PC-3 (cell line): ENCODE results near the gene IER5L. TPM values are rescaled to one million over a fixed set of nuclear protein-coding genes. Genes with fewer than 3 reads are reported as not detected.

ENCODE experiments used
- ATAC-seq: fragments of 200-7000 bp; cut with Tn5 transposase; 2 replicates; pipeline ENCODE4 v1.9.1; 2020; ENCODE audit warnings: mild to moderate bottlenecking, moderate library complexity
- BruUV-seq: library from RNA; stranded (reverse); fragments of 400-500 nt; replicated peaks from 2 replicates; lab custom pipeline; 2021; lab: Mats Ljungman, UMichigan
- CTCF ChIA-PET: fragments of 300-600 bp; sonication (Branson Sonifier 250); formaldehyde crosslinking; loops from one replicate; lab custom pipeline; 2022; ENCODE audit warnings: antibody characterized with exemption; lab: Charles Lee
- POLR2A ChIA-PET: fragments of 300-600 bp; sonication (Branson Sonifier 250); formaldehyde crosslinking; loops from one replicate; lab custom pipeline; 2022; ENCODE audit warnings: antibody characterized with exemption; ENCODE audit not compliant: unreplicated experiment; lab: Charles Lee
- DNase-seq: peaks from one replicate; pipeline ENCODE4 v3.0.0-alpha.2; 2015
- H2AFZ ChIP-seq: fragments of 300-600 bp; sonication (generic); 2 replicates; pipeline ENCODE4 v1.6.0; 2016; ENCODE audit warnings: antibody characterized with exemption, low read length
- H3F3A ChIP-seq: fragments of 300-600 bp; sonication (generic); one replicate; pipeline ENCODE4 v1.6.0; 2017; ENCODE audit warnings: antibody characterized with exemption, low read length, control low read depth, mild to moderate bottlenecking; ENCODE audit not compliant: unreplicated experiment
- H3K27ac ChIP-seq: fragments of 300-600 bp; sonication (generic); 2 replicates; pipeline ENCODE4 v1.5.1; 2016; ENCODE audit warnings: mild to moderate bottlenecking, low read length
- H3K27me3 ChIP-seq: fragments of 300-600 bp; sonication (generic); 2 replicates; pipeline ENCODE4 v1.6.1; 2016; ENCODE audit warnings: low read length, mixed read lengths
- H3K36me3 ChIP-seq: fragments of 300-600 bp; sonication (generic); 2 replicates; pipeline ENCODE4 v1.6.1; 2016; ENCODE audit warnings: low read depth, mixed run types, low read length, mixed read lengths
- H3K4me1 ChIP-seq: fragments of 300-600 bp; sonication (generic); 2 replicates; pipeline ENCODE4 v1.5.1; 2016; ENCODE audit warnings: low read length; ENCODE audit not compliant: insufficient read depth
- H3K4me2 ChIP-seq: fragments of 300-600 bp; sonication (generic); 2 replicates; pipeline ENCODE4 v1.6.0; 2016; ENCODE audit warnings: low read length
- H3K4me3 ChIP-seq: fragments of 300-600 bp; sonication (generic); 2 replicates; pipeline ENCODE4 v1.5.1; 2016; ENCODE audit warnings: mild to moderate bottlenecking, low read length, mixed read lengths
- H3K79me2 ChIP-seq: fragments of 300-600 bp; sonication (generic); 2 replicates; pipeline ENCODE4 v1.6.1; 2017; ENCODE audit warnings: low read length, mixed read lengths
- H3K9ac ChIP-seq: fragments of 300-600 bp; sonication (generic); 2 replicates; pipeline ENCODE4 v1.6.0; 2016; ENCODE audit warnings: mild to moderate bottlenecking, low read length
- H3K9me2 ChIP-seq: fragments of 300-600 bp; sonication (generic); replicated peaks from 2 replicates; pipeline ENCODE4 v1.6.1; 2016; ENCODE audit warnings: mixed run types, low read length, mixed read lengths
- H3K9me3 ChIP-seq: fragments of 300-600 bp; sonication (generic); 2 replicates; pipeline ENCODE4 v1.6.1; 2016; ENCODE audit warnings: low read length, mixed read lengths
- H4K20me1 ChIP-seq: fragments of 300-600 bp; sonication (generic); 2 replicates; pipeline ENCODE4 v1.6.1; 2016; ENCODE audit warnings: low read length, mixed read lengths
- EZH2 ChIP-seq: fragments of 300-600 bp; sonication (generic); IDR thresholded peaks from one replicate; pipeline ENCODE4 v1.6.1; 2017; ENCODE audit warnings: antibody characterized with exemption, mild to moderate bottlenecking, low read length; ENCODE audit not compliant: unreplicated experiment
- EZH2phosphoT487 ChIP-seq: fragments of 300-600 bp; sonication (generic); IDR thresholded peaks from 2 replicates; pipeline ENCODE4 v1.6.1; 2018; ENCODE audit warnings: mild to moderate bottlenecking, antibody characterized with exemption, low read length, borderline replicate concordance
- intact Hi-C: fragments of 100-400 bp; cut with micrococcal nuclease; formaldehyde crosslinking; loops from 2 replicates; pipeline ENCODE4 v1.9.0; 2023
- total RNA-seq: library from RNA; depleted of rRNA; stranded (reverse); fragments of >200 nt; gene quantifications from 2 replicates; pipeline ENCODE4 v1.2.3, GENCODE V29; 2014
- TF ChIP-seq, protein P1 (sequence below): fragments of 300-600 bp; sonication (generic); conservative IDR thresholded peaks from 2 replicates; pipeline ENCODE4 v1.5.1; 2017; ENCODE audit warnings: antibody characterized with exemption, low read depth, mild to moderate bottlenecking, low read length

IER5L gene
- total RNA-seq, 1 experiment from 2014 or later = 46.1 TPM

GRCh38 chr9:129148463-129149204 is 29.4 kb downstream of the IER5L start:
- TF ChIP-seq EZH2phosphoT487 (no peak), EZH2 (no peak)
- TF ChIP-seq, protein P1, sequence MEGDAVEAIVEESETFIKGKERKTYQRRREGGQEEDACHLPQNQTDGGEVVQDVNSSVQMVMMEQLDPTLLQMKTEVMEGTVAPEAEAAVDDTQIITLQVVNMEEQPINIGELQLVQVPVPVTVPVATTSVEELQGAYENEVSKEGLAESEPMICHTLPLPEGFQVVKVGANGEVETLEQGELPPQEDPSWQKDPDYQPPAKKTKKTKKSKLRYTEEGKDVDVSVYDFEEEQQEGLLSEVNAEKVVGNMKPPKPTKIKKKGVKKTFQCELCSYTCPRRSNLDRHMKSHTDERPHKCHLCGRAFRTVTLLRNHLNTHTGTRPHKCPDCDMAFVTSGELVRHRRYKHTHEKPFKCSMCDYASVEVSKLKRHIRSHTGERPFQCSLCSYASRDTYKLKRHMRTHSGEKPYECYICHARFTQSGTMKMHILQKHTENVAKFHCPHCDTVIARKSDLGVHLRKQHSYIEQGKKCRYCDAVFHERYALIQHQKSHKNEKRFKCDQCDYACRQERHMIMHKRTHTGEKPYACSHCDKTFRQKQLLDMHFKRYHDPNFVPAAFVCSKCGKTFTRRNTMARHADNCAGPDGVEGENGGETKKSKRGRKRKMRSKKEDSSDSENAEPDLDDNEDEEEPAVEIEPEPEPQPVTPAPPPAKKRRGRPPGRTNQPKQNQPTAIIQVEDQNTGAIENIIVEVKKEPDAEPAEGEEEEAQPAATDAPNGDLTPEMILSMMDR = no peak
- DNase-seq = no peak
- Histone ChIP-seq H3F3A (no peaks in the 10 kb centered on the region), H3K9me2 (no peaks in the 10 kb centered on the region), H3K4me1 (no peaks in the 10 kb centered on the region), H3K27ac (no peak overlapping the region), H3K4me3 (no peak overlapping the region), H3K9me3 (no peaks in the 10 kb centered on the region), H4K20me1 (no peaks in the 10 kb centered on the region), H3K79me2 (no peaks in the 10 kb centered on the region), H2AFZ (no peak overlapping the region), H3K27me3 (no peaks in the 10 kb centered on the region), H3K36me3 (peaks cover 5% of the 10 kb centered on the region; the same call in 1 of the 2 replicates), H3K4me2 (no peak overlapping the region), H3K9ac (no peak overlapping the region)
- ChIA-PET CTCF (no interaction called here), POLR2A (no interaction called here)
- intact Hi-C loops = loop anchor here (10.0 kb wide), 1 partner anchor 336 kb away; no protein-coding TSS in a partner anchor
- BruUV-seq = no TSS peak
- ATAC-seq = no peak

DNA sequence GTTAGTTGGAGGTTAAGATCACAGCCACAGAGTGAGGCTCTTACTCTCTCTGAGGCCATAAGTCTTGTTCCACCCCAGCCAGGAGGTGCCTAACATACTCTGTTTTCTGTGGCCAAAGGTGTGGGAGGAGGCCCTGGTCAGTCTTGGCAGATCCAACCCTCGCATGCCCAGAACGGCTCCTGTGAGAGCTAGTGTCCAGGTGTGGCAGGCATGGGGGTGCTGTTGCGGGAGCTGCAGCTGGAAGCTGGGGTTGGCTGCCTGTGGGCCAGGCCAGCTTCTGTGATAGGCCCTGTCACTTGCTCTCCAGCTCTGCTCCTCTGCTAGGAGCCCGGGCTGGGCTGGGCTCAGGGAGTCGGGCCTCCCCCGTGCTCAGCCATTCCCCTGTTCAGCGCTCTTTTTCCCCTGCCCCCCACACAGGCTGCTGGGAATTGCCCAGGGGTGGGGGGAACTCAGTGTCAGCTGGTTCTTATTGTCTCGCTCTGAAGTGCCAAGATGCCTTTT is 31.6 kb downstream of the IER5L start:
- POLR2A ChIA-PET = interaction anchor here (0.6 kb wide), 1 partner anchor 795 kb away, joined by 3 read pairs; no protein-coding TSS in a partner anchor
- H3K27me3 ChIP-seq = no peaks in the 10 kb centered on the region
- CTCF ChIA-PET = no interaction called here
- H4K20me1 ChIP-seq = no peaks in the 10 kb centered on the region
- no peak overlapping the region for H2AFZ ChIP-seq
- ATAC-seq (no peak), DNase-seq (no peak)
- H3F3A ChIP-seq = no peaks in the 10 kb centered on the region
- no peaks in the 10 kb centered on the region for H3K9me3 ChIP-seq
- H3K4me1 ChIP-seq = peaks cover 2% of the 10 kb centered on the region
- no peak overlapping the region for H3K4me2 ChIP-seq
- intact Hi-C loops = loop anchor here (10.0 kb wide), 1 partner anchor 338 kb away; no protein-coding TSS in a partner anchor
- H3K9me2 ChIP-seq = no peaks in the 10 kb centered on the region
- peaks cover 12% of the 10 kb centered on the region; the same call in 1 of the 2 replicates for H3K36me3 ChIP-seq
- no peak overlapping the region for H3K9ac ChIP-seq
- no peak for TF ChIP-seq EZH2
- TF ChIP-seq, protein P1 = no peak
- no TSS peak for BruUV-seq
- no peak overlapping the region for H3K4me3 ChIP-seq
- H3K27ac ChIP-seq = no peak overlapping the region
- H3K79me2 ChIP-seq = peaks cover 6% of the 10 kb centered on the region

DNA sequence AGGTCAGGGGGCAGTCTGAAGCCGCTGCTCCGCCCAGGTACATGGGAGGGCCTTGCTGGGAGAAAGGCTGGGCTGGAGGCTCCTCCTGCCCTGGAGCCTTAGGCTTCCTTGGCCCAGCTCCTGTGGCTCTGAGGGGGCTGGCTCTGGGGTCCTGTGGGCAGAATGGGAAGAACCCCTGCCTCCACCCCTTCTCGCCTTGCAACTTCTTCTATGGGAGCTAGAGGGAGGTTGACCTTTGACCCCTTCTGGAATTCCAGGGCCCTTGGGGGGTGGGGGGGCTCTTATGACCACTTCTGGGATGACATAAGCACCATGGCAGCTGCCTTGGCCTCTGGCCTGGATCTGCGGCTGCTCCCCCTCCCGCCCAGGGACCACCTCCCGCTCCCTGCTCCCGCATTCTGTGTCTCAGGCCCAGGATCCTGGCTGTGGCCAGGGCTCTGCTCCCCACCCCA is 32.2 kb downstream of the IER5L start:
- intact Hi-C loops = loop anchor here (10.0 kb wide), 1 partner anchor 339 kb away; no protein-coding TSS in a partner anchor
- H3K4me3 ChIP-seq = no peak overlapping the region
- peaks cover 12% of the 10 kb centered on the region for H3K79me2 ChIP-seq
- no peaks in the 10 kb centered on the region for H3K9me2 ChIP-seq
- H3K27ac ChIP-seq = no peak overlapping the region
- TF ChIP-seq, protein P1 = no peak
- no peak for TF ChIP-seq EZH2phosphoT487
- no peak for TF ChIP-seq EZH2
- ChIA-PET POLR2A (no interaction called here), CTCF (no interaction called here)
- no peak for ATAC-seq
- BruUV-seq = no TSS peak
- DNase-seq = no peak
- no peak overlapping the region for H3K9ac ChIP-seq
- peaks cover 8% of the 10 kb centered on the region for H3K4me1 ChIP-seq
- H4K20me1 ChIP-seq = no peaks in the 10 kb centered on the region
- H2AFZ ChIP-seq = no peak overlapping the region
- no peaks in the 10 kb centered on the region for H3K9me3 ChIP-seq
- H3K36me3 ChIP-seq = peaks cover 12% of the 10 kb centered on the region; the same call in 1 of the 2 replicates
- H3K4me2 ChIP-seq = no peak overlapping the region
- no peaks in the 10 kb centered on the region for H3F3A ChIP-seq
- no peaks in the 10 kb centered on the region for H3K27me3 ChIP-seq
